NCI-H69 (cell line): ENCODE measurements around the gene FBXO41.

ENCODE experiments used
- DNase-seq: peaks from one replicate; lab custom pipeline; 2025; lab: John Stamatoyannopoulos, UW

FBXO41 gene

GRCh38 chr2:73239776-73240175 is 44.5 kb downstream of the FBXO41 start:
- no peak for DNase-seq

DNA sequence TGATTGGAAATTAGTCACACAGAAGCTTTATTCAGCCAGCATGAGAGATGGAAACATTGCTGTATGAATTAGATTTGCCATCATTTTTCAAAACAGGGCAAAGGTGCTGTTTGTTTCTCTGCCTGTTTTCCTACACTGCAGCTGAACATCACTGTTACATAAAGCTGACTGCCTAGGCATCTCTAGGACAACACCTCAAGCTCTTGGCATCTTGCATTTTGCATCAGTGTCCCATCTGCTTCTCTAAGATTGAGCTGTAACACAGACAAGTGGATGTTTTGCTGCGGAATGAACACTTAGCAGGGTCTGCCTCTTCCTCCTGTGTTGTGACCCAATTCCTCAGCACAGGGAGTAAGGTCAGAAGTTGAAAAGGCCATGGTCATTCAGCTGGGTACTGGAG is 45.3 kb downstream of the FBXO41 start:
- no peak for DNase-seq

DNA sequence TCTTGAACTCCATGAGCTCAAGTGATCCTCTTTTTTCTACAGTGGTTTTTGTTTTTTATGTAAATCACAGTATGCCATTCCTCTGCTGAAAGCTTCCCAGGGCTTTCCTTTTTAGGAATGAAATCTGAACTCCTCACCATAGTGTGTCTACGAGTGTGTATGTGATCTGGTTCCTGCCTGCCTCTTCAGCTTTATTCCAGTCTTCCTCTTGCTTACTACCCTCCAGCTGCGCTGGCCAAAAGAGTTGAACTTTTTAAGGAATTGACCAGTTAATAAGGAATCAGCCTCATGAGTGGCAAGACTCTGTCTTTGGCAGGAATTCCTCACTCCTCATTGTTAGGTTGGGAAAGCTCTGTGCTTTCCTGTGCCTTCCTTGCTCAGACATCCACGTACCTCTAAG is 46.1 kb downstream of the FBXO41 start:
- DNase-seq: no peak

DNA sequence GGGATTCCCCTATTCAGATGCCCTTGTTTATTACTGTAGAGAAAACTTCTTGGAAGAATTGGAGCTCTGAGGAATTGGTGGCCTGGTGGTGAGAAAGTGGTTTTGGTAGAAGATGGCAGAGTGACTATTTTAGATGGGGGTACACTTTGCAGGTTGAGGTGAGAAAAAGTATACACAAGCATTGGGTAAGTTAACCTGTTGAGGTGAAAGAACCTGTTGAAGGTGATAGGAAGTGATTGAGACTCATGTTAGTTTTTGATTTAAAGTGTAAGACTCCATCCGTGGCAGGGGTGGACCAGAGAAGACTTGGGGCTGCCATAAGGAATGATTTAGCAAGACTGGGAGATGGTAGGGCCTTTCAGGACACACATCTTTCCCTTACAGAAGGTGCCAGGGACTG is 47.1 kb downstream of the FBXO41 start:
- no peak for DNase-seq

GRCh38 chr2:73235315-73236028 is 48.8 kb downstream of the FBXO41 start:
- no peak for DNase-seq

DNA sequence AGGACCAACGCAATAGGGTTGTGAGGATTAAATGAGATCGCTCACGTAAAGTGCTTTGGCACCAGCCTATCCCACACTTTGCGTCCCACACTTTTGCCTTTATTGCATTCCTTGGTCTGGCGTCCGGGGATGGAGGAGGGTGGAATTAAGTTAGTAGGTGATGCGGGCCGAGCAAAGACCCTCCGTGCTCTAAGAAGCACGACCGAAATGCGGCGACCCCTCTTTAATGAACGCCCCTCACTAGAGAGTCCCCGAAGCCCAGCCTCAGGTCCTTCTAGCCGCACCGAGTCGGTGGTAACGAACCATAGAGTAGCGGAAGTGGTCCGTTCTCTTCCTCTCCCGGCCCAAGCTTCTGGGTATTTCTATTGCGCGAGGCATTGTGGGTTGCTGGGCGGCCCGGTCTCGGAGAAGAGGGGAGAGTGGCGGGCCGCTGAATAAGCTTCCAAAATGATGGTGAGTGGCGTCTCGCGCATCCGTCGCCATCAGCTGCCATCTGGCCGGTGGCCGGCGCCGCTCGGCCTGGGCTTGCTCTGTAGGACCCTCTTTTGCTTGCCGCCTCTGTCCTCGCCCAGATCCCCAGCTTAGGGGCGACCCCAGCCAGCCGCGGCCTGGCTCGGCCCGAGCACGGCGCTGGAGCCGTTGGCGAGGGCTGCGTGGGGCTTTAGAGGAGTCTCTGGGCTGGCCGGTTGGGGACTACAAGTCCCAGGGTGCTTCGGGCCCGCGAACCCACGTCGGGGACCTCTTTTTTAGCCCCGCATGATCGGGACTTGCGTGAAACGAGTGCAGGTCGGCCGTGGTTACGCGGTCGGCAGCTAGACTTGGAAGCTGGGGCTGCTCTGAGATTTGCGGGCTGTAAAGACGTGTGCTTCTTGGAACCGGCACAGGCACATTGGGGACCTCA is 50.1 kb downstream of the FBXO41 start, which contains the start of gene CCT7:
Gene CCT7 (plus strand): TSS at position 377 of the 901 bp plus-strand sequence. CDS start 71 bp downstream, at position 448.
- DNase-seq: peak; percentile 93

DNA sequence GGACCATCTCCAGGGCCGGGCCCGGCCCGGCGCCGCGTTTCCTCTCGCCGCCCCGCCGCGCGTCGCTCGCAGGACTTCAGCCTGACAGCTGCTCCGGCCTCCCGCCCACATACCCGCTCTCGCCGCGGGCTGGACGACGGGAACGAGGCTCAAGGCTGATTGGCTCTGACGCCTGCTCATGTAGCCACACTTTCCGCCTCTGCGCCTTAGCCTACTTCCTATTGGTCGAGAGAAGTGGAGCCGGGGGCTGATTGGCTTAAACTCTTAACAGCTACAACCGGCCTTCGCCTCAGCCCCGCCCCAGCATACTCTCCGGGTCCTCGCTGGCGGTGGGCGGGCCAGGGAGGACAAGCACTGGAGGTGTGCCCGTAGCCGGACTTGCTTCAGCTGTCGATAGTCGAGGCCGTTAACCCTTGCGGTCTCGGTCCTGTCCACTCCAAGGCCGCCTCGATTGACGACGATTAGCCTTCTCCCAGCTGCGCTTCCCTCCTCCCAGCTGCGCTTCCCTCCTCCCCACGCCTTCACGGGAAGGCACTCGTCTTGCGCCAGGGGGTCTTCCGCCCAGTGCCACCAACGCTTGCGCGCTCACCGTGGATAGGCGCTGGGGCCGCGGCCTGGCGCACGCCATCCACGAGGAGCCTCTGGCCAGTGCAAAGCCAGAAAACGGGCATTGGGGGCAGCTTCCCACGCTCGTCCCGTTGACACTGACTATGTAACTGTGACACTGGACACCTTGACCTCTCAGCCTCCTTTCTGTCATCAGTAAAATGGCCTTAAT is 50.9 kb downstream of the FBXO41 start, which contains the start of gene PRADC1:
Gene PRADC1 (minus strand): TSS at position 86 of the 778 bp plus-strand sequence. CDS start 79 bp downstream, at position 7.
- peak; percentile 98 for DNase-seq

DNA sequence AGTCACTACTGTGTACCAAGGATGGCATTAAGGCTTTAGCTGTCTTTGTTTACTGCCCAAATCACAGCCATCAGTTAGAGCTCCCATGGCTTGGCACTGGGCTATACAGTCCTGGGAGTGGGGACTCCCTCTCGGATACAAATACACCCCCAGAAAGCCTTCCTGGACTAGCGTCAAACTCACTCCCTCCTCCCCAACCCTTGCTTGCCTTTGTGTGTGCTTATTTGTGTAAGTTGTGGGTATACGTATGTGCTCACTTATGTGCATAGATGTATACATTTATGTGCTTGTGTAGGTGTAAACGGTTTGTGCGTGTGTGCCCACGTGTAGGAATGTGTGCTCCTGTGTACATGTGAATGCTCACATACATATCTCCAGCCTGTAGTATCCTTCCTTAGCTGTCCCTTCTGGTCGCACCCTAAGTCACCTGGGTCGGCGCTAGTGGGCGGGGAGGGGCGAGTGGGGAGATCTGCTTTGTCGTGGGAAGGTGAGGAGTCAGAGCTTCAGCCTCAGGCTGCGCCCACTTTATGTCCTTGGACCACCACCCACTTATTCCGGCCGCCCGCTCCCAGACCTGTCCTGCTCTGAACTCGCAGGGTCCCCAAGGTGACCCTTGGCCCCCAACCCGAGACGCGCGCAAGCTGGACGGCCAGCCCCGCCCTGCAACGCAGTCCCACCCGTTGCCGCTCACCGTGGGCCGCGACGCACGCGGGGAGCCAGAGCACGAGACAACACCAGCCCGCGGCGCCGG is 51.7 kb downstream of the FBXO41 start:
- peak; percentile 33 for DNase-seq

DNA sequence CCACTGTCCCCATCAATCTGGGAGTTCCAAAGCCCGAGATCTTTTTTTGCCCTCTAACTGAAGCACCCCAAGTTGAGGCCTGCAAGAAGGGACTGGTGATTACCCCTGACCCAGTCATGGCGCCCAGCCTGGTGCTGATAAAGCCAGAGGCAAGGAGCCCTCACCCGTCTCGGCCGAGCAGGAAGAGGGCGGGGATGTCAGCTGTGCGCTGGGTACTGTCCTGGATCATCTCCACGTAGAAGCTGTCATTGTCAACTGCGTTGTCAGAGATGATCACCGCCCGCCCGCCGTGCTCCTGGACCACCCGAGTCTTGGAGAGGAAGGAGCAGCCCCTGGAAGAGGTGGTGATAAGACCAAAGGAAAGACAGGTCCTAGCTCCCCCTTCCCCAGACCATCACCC is 55.6 kb downstream of the FBXO41 start:
- DNase-seq: no peak

DNA sequence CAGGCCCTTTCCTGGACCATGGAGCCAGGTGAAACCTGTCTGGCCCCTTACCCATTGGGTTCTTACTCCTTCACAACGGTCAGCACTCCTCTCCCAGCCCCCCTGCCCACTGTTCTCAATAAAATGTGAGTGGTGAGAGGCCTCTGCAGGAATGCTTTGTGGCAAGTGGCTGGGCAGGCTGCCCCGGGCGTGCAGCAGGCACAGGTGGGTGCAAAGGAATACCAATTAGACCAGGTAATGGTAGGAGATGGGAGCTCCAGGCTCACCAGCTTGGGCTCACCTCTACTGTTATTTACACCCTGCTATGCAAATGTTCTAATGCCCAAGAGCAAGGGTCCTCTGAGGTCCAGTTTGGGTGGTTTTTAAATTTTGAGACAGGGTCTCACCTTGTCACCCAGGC is 57.2 kb downstream of the FBXO41 start:
- DNase-seq: no peak

- no peak for DNase-seq
These were observed 58.5 kb downstream of the FBXO41 start for GRCh38 chr2:73225513-73226360.

- DNase-seq: no peak
These were observed 60.5 kb downstream of the FBXO41 start for GRCh38 chr2:73223821-73224220.

DNA sequence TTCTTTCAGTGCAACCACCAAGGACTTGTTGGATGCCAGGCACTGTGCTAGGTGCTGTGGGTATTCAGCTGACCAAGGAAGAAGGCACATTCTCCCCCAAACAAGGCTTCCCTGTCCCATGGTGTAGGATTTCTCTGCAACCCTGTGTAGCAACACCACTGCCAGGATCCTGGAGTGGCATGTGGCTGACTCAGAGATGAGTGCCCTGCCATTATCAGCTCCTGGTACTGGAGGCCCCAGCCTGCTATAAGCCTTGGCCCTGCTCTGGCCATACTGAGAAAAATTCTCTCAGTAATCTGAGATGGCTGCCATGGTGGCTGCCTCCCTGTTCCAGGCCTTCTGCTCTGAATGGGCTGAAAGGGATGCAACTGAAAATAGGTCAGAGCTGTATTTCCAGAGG is 66.0 kb downstream of the FBXO41 start:
- no peak for DNase-seq

DNA sequence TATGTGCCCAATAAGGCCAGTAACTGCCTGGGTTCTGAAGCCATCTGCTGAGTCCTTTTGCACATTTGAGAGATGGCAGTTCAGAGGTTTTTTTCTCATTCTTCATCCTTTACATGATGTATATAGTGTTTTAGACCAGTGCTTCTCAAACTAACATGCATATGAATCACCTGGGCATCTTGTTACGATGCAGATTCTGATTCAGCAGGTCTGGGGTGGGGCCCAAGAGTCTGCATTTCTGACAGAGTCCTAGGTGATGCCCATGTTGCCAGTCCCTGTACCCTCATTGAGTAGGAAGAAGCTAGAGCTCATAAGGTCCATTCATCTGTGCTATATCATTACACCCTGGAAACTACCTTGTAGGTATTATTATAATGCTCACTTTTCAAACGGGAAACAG is 66.5 kb downstream of the FBXO41 start:
- DNase-seq: no peak

- DNase-seq: no peak
These were observed 67.1 kb downstream of the FBXO41 start for GRCh38 chr2:73217160-73217559.

GRCh38 chr2:73215254-73215653 is 69.0 kb downstream of the FBXO41 start:
- DNase-seq: no peak

DNA sequence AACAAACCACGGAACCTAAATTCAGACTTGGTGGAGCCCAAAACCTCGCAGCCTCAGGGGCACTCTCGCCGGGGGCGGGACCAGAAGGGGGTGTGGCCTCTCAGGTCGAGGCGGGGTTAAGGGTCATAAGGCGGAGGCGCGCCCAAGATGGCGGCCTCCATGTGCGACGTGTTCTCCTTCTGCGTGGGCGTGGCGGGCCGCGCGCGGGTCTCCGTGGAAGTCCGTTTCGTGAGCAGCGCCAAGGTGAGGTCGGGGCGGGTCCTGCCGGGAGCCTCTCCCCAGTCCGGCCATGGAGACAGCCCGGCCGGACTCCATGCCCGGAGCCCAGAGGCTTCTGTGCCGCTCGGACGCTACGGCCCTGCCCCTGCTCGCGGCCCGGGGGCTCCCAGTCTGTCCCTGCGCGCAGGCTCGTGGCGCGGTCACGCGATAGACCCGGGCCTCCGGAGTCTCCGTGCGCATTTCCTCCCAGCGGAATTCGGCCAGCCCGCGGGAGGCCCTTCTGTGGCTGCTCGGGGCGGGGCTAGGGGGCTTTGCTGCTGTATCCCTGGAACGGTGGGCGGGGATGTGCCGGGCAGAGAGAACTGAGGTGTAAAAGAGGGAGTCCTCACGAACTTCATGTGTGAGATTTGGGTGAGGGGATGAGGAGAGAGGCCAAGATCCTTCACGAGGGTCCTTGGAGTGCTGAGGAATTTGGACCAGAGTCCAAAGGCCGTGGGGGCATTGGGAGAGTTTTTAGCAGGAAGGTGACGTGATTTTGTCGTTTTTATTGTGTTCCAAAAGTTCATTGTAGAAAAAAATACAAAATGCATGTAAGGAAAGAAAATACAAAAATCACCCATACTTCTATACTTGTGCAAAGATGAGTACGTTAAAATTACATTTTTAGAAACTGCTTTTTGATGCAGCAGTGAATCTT is 69.9 kb downstream of the FBXO41 start, which contains the start of gene SMYD5:
Gene SMYD5 (plus strand): TSS at position 126 of the 916 bp plus-strand sequence. CDS start 22 bp downstream, at position 148.
- DNase-seq: peak; percentile 63

DNA sequence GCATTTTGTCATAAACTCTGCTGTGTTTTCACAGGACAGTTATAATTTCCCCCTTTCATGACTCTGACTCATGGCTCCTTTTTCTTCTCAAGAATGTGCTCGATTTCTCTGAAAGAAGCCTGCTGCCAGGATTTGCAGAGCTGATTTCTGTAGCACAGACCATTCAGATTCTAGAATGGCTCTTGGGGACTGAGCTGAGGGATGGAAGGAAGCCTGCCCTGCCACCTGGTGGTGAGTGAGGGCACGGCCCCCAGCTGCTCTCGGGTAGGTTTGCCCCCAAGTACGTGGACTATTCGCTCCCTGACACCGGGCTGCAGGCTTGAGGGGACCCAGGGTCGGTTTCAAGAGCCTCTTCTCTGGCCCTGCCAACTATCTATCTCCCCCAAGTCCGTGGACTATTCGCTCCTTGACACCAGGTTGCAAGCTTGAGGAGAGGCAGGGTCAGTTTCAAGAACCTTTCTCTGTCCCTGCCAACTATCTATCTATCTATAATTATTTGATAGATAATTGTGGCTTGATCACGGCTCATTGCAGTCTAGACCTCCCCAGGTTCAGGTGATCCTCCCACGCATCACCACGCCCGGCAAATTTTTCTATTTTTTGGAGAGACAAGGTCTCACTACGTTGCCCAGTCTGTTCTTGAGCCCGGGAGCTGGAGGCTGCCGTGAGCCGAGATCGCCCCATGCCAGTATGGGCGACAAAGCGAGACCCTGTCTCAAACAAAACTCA is 71.7 kb downstream of the FBXO41 start:
- peak; percentile 63 for DNase-seq

GRCh38 chr2:73212098-73212447 is 72.2 kb downstream of the FBXO41 start:
- no peak for DNase-seq
